ENCODE results near the gene IRX3.

The IRX3 gene

GRCh38 chr16:54246454-54246821 is 40.1 kb downstream of the IRX3 start:
- Histone ChIP-seq H3K27me3 (peaks cover 0 to 3% (median 0%) of the 10 kb centered on the region in 11 experiments; a peak in 1 of 22 replicates), H4K20me1 (no peaks in the 10 kb centered on the region), H3K4me3 (no peak overlapping the region), H3K27ac (no peak overlapping the region), H3K9ac (no peak overlapping the region), H3K9me3 (replicated peaks in 1 of 11) (no peaks in the 10 kb centered on the region; a peak in 1 of 22 replicates), H3K36me3 (no peaks in the 10 kb centered on the region), H3K4me1 (peaks cover 0 to 22% (median 11%) of the 10 kb centered on the region in 10 experiments; a peak in 12 of 20 replicates), H3K4me2 (no peak overlapping the region)
- no peak for TF ChIP-seq Cebpa-rat (IDR thresholded peaks at IDR 0.05)

- H3K4me1 ChIP-seq: peaks cover 0 to 22% (median 11%) of the 10 kb centered on the region in 10 experiments; a peak in 12 of 20 replicates
- no peak overlapping the region for H3K4me3 ChIP-seq
- H3K27ac ChIP-seq: no peak overlapping the region
- no peaks in the 10 kb centered on the region for H3K36me3 ChIP-seq
- H3K9ac ChIP-seq: no peak overlapping the region
- H3K4me2 ChIP-seq: no peak overlapping the region
- H3K9me3 ChIP-seq (replicated peaks in 1 of 11): no peaks in the 10 kb centered on the region; a peak in 1 of 22 replicates
- no peak for TF ChIP-seq Cebpa-rat (IDR thresholded peaks at IDR 0.05)
- H4K20me1 ChIP-seq: no peaks in the 10 kb centered on the region
- H3K27me3 ChIP-seq: peaks cover 0 to 3% (median 0%) of the 10 kb centered on the region in 11 experiments; a peak in 1 of 22 replicates
These were observed 40.7 kb downstream of the IRX3 start for GRCh38 chr16:54245788-54246453.

- H3K4me1 ChIP-seq: peaks cover 0 to 22% (median 11%) of the 10 kb centered on the region in 10 experiments; a peak in 12 of 20 replicates
- no peak overlapping the region for H3K4me3 ChIP-seq
These were observed 42.3 kb downstream of the IRX3 start for GRCh38 chr16:54244061-54244886.

GRCh38 chr16:54243202-54243601 is 43.4 kb downstream of the IRX3 start:
- Histone ChIP-seq H3K4me1 (peaks cover 0 to 22% (median 11%) of the 10 kb centered on the region in 10 experiments; a peak in 12 of 20 replicates), H3K9ac (no peak overlapping the region), H3K36me3 (no peaks in the 10 kb centered on the region), H3K4me3 (no peak overlapping the region), H4K20me1 (no peaks in the 10 kb centered on the region), H3K27me3 (peaks cover 0 to 3% (median 0%) of the 10 kb centered on the region in 11 experiments; a peak in 1 of 22 replicates), H3K27ac (no peak overlapping the region), H3K4me2 (no peak overlapping the region), H3K9me3 (replicated peaks in 1 of 11) (no peaks in the 10 kb centered on the region; a peak in 1 of 22 replicates)
- TF ChIP-seq Cebpa-rat (IDR thresholded peaks at IDR 0.05): no peak

More at GRCh38 chr16:54244061-54244886, 42.3 kb downstream of the IRX3 start:
- Histone ChIP-seq H4K20me1 (no peaks in the 10 kb centered on the region), H3K9ac (no peak overlapping the region), H3K27me3 (peaks cover 0 to 3% (median 0%) of the 10 kb centered on the region in 11 experiments; a peak in 1 of 22 replicates), H3K27ac (no peak overlapping the region), H3K36me3 (no peaks in the 10 kb centered on the region), H3K4me2 (peak overlapping the region in 8 of 11 experiments; percentile 28 to 66 (median 58); a peak in 14 of 22 replicates), H3K9me3 (replicated peaks in 1 of 11) (no peaks in the 10 kb centered on the region; a peak in 1 of 22 replicates)
- TF ChIP-seq Cebpa-rat (IDR thresholded peaks at IDR 0.05): no peak

GRCh38 chr16:54242199-54242598 is 44.4 kb downstream of the IRX3 start:
- no peak overlapping the region for H3K9ac ChIP-seq
- no peak for TF ChIP-seq Cebpa-rat (IDR thresholded peaks at IDR 0.05)

GRCh38 chr16:54241525-54241924 is 45.1 kb downstream of the IRX3 start:
- Histone ChIP-seq H3K9ac (no peak overlapping the region), H4K20me1 (no peaks in the 10 kb centered on the region), H3K36me3 (no peaks in the 10 kb centered on the region), H3K27ac (no peak overlapping the region), H3K9me3 (replicated peaks in 1 of 11) (no peaks in the 10 kb centered on the region; a peak in 1 of 22 replicates), H3K4me3 (no peak overlapping the region), H3K27me3 (peaks cover 0 to 3% (median 0%) of the 10 kb centered on the region in 11 experiments; a peak in 1 of 22 replicates), H3K4me2 (no peak overlapping the region), H3K4me1 (peaks cover 0 to 22% (median 11%) of the 10 kb centered on the region in 10 experiments; a peak in 12 of 20 replicates)
- TF ChIP-seq Cebpa-rat (IDR thresholded peaks at IDR 0.05): no peak

More at GRCh38 chr16:54242199-54242598, 44.4 kb downstream of the IRX3 start:
- Histone ChIP-seq H4K20me1 (no peaks in the 10 kb centered on the region), H3K4me2 (no peak overlapping the region), H3K36me3 (no peaks in the 10 kb centered on the region), H3K27me3 (peaks cover 0 to 3% (median 0%) of the 10 kb centered on the region in 11 experiments; a peak in 1 of 22 replicates), H3K4me1 (peaks cover 0 to 22% (median 11%) of the 10 kb centered on the region in 10 experiments; a peak in 12 of 20 replicates), H3K4me3 (no peak overlapping the region), H3K27ac (no peak overlapping the region), H3K9me3 (replicated peaks in 1 of 11) (no peaks in the 10 kb centered on the region; a peak in 1 of 22 replicates)

GRCh38 chr16:54240271-54241129 is 46.1 kb downstream of the IRX3 start:
- Histone ChIP-seq H3K4me1 (peaks cover under 1 to 25% (median 16%) of the 10 kb centered on the region in 10 experiments; a peak in 18 of 20 replicates), H3K27ac (no peak overlapping the region)
- TF ChIP-seq Cebpa-rat (IDR thresholded peaks at IDR 0.05): no peak

GRCh38 chr16:54239456-54239855 is 47.1 kb downstream of the IRX3 start:
- Histone ChIP-seq H3K27ac (no peak overlapping the region), H3K4me1 (peaks cover 10 to 24% (median 22%) of the 10 kb centered on the region in 10 experiments), H3K36me3 (no peaks in the 10 kb centered on the region), H3K9me3 (replicated peaks in 1 of 11) (no peaks in the 10 kb centered on the region), H3K4me3 (no peak overlapping the region), H3K27me3 (peaks cover 0 to 3% (median 0%) of the 10 kb centered on the region in 11 experiments; a peak in 1 of 22 replicates), H4K20me1 (no peaks in the 10 kb centered on the region), H3K9ac (no peak overlapping the region), H3K4me2 (no peak overlapping the region)
- TF ChIP-seq Cebpa-rat (IDR thresholded peaks at IDR 0.05): no peak

More at GRCh38 chr16:54240271-54241129, 46.1 kb downstream of the IRX3 start:
- Histone ChIP-seq H3K36me3 (no peaks in the 10 kb centered on the region), H3K27me3 (peaks cover 0 to 3% (median 0%) of the 10 kb centered on the region in 11 experiments; a peak in 1 of 22 replicates), H3K9me3 (replicated peaks in 1 of 11) (no peaks in the 10 kb centered on the region), H4K20me1 (no peaks in the 10 kb centered on the region), H3K4me3 (no peak overlapping the region), H3K9ac (no peak overlapping the region), H3K4me2 (no peak overlapping the region)

Data from BLaER1 treated with 17β-estradiol and CSF1 and Interleukin-3, amounts not matched to agents 10 nM and 100 nM (cell line).